ENCODE measurements around the gene PCDHGB1.
"Not testable (repeated sequence)": the region's sequence is repeated elsewhere in the genome, so short reads cannot be mapped to it uniquely, and the experiment has no call there.

Gene PCDHGB1

DNA sequence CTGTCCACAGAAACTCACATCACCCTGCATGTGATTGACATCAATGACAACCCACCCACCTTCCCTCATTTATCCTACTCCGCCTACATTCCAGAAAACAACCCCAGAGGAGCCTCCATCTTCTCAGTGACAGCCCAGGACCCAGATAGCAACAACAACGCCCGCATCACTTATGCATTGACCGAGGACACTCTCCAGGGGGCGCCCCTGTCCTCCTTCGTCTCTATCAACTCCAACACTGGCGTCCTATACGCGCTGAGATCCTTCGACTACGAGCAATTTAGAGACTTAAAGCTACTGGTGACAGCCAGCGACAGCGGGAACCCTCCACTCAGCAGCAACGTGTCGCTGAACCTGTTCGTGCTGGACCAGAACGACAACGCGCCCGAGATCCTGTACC, 4.6 kb upstream of the PCDHGB1 start:
- no peak for DNase-seq (ENCODE audit: low read depth in 3 of 3, low spot score in 1 of 3)

DNA sequence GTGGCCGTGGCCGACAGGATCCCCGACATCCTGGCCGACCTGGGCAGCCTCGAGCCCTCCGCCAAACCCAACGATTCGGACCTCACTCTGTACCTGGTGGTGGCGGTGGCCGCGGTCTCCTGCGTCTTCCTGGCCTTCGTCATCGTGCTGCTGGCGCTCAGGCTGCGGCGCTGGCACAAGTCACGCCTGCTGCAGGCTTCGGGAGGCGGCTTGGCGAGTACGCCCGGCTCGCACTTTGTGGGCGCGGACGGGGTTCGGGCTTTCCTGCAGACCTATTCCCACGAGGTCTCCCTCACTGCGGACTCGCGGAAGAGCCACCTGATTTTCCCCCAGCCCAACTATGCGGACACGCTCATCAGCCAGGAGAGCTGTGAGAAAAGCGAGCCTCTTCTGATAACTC, 3.9 kb upstream of the PCDHGB1 start:
- not testable (repeated sequence) for DNase-seq (ENCODE audit: low read depth in 3 of 3, low spot score in 1 of 3)

GRCh38 chr5:141351591-141351990, 1.7 kb downstream of the PCDHGB1 start:
- DNase-seq (ENCODE audit: low read depth in 3 of 3, low spot score in 1 of 3) = no peak

DNA sequence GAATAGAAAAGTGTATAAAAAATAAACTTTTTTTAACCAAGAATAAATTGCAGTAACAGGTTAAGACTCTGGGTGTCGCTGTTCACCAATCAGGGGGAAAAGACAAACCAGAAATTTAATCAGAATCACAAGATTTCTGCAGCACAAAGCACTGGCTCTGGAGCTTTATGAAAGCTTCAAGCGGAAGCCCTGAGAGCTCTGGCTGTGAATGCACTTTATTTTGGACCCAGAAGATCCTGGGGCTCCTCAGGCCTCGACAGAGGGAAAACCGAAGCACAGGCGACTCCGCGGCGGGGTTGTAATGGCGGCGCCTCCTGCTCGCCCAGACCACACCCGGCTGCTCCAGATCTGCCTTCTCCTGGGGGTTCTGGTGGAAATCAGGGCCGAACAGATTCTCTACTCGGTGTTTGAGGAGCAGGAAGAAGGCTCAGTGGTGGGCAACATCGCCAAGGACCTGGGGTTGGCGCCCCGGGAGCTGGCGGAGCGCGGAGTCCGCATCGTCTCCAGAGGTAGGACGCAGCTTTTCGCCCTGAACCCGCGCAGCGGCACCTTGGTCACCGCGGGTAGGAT, 5.1 kb downstream of the PCDHGB1 start, which contains the start of gene PCDHGA4:
PCDHGA4 (plus strand) TSS at position 122 of the 570 bp plus-strand sequence; CDS start at position 209, 87 bp downstream.
- no peak for DNase-seq (ENCODE audit: low read depth in 3 of 3, low spot score in 1 of 3)

DNA sequence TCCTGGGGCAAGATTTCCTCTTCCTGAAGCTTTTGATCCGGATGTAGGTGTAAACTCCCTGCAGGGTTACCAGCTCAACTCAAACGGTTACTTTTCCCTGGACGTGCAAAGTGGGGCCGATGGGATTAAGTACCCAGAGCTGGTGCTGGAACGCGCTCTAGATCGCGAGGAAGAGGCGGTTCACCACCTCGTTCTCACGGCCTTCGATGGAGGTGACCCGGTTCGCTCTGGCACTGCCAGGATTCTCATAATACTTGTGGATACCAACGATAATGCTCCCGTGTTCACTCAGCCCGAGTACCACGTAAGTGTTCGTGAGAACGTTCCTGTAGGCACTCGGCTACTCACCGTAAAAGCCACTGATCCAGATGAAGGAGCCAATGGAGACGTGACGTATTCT, 5.7 kb downstream of the PCDHGB1 start:
- DNase-seq (ENCODE audit: low read depth in 3 of 3, low spot score in 1 of 3) = no peak

DNA sequence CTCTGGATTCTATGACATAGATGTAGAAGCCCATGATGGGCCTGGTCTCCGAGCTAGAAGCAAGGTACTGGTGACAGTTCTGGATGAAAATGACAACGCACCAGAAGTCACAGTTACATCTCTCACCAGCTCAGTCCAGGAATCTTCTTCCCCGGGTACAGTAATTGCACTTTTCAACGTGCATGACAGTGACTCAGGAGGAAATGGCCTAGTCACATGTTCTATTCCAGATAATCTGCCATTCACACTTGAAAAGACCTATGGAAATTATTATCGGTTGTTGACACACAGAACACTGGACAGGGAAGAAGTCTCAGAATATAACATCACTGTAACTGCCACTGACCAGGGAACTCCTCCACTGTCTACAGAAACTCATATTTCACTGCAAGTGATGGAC, 6.2 kb downstream of the PCDHGB1 start:
- no peak for DNase-seq (ENCODE audit: low read depth in 3 of 3, low spot score in 1 of 3)

DNA sequence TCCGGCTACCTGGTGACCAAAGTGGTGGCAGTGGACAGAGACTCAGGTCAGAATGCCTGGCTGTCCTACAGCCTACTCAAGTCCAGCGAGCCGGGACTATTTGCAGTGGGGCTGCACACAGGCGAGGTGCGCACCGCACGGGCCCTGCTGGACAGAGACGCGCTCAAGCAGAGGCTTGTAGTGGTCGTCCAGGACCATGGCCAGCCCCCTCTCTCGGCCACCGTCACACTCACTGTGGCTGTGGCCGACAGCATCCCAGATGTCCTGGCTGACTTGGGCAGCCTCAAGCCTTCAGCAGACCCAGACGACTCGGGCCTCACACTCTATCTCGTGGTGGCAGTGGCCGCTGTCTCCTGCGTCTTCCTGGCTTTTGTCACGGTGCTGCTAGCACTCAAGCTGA, 7.1 kb downstream of the PCDHGB1 start:
- DNase-seq (ENCODE audit: low read depth in 3 of 3, low spot score in 1 of 3) = no peak

DNA sequence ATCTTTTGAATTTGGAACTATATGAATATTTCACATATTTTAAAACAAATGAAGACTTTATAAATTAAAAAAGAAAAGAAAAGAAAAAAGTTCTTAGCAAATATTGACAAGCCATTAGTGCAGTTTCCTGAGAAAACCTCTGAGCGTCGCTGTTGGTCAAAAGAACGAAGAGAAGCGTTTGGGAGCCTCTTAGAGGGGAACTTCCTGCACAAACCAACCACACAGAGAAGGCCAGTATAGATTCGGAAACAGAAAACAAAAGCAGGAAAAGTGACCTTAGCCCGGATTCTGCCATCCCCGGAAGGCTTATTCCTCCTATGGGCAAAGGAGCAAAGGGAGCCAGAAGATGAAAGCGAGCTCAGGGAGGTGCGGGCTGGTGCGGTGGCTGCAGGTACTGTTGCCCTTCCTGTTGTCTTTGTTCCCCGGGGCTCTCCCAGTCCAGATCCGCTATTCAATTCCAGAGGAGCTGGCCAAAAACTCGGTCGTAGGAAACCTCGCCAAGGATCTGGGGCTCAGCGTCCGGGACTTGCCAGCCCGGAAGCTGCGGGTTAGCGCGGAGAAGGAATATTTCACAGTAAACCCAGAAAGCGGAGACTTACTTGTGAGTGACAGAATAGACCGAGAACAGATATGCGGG, 10.0 kb downstream of the PCDHGB1 start, which contains the start of gene PCDHGB2:
PCDHGB2 (plus strand) TSS at position 205 of the 637 bp plus-strand sequence; CDS start at position 347, 142 bp downstream.
- DNase-seq (ENCODE audit: low read depth in 3 of 3, low spot score in 1 of 3) = no peak

DNA sequence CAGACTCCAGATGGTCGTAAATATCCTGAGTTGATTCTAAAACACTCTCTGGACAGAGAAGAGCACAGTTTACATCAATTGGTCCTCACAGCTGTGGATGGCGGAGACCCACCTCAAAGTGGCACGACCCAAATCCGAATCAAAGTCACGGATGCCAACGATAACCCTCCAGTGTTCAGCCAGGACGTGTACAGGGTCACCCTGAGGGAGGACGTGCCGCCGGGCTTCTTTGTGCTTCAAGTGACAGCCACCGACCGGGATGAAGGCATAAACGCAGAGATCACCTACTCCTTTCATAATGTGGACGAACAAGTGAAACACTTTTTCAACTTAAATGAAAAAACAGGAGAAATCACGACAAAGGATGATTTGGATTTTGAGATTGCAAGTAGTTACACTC, 10.8 kb downstream of the PCDHGB1 start:
- no peak for DNase-seq (ENCODE audit: low read depth in 3 of 3, low spot score in 1 of 3)

GRCh38 chr5:141362719-141363118, 12.8 kb downstream of the PCDHGB1 start:
- no peak for DNase-seq (ENCODE audit: low read depth in 3 of 3, low spot score in 1 of 3)

GRCh38 chr5:141363952-141364660, 14.2 kb downstream of the PCDHGB1 start, which contains the start of gene PCDHGA5:
Gene PCDHGA5, plus strand, starts transcription at chr5:141364162. Its CDS starts 169 bp downstream, at chr5:141364331.
- no peak for DNase-seq (ENCODE audit: low read depth in 3 of 3, low spot score in 1 of 3)

DNA sequence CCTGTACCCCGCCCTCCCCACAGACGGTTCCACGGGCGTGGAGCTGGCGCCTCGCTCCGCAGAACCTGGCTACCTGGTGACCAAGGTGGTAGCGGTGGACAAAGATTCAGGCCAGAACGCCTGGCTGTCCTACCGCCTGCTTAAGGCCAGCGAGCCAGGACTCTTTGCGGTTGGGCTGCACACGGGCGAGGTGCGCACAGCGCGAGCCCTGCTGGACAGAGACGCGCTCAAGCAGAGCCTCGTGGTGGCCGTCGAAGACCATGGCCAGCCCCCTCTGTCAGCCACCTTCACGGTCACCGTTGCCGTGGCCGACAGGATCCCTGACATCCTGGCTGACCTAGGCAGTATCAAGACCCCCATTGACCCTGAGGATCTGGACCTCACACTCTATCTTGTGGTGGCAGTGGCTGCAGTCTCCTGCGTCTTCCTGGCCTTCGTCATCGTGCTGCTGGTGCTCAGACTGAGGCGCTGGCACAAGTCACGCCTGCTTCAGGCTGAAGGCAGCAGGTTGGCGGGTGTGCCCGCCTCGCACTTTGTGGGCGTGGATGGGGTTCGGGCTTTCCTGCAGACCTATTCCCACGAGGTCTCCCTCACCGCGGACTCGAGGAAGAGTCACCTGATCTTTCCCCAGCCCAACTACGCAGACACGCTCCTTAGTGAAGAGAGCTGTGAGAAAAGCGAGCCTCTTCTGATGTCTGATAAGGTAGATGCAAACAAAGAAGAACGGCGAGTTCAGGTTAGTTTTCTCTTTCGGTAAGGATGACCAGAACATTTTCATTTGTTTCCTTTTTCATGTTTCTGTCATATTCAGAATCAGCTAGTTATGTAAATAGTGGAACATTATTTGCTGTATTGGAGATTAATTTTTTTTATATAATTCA, 16.4 kb downstream of the PCDHGB1 start:
- no peak for DNase-seq (ENCODE audit: low read depth in 3 of 3, low spot score in 1 of 3)

DNA sequence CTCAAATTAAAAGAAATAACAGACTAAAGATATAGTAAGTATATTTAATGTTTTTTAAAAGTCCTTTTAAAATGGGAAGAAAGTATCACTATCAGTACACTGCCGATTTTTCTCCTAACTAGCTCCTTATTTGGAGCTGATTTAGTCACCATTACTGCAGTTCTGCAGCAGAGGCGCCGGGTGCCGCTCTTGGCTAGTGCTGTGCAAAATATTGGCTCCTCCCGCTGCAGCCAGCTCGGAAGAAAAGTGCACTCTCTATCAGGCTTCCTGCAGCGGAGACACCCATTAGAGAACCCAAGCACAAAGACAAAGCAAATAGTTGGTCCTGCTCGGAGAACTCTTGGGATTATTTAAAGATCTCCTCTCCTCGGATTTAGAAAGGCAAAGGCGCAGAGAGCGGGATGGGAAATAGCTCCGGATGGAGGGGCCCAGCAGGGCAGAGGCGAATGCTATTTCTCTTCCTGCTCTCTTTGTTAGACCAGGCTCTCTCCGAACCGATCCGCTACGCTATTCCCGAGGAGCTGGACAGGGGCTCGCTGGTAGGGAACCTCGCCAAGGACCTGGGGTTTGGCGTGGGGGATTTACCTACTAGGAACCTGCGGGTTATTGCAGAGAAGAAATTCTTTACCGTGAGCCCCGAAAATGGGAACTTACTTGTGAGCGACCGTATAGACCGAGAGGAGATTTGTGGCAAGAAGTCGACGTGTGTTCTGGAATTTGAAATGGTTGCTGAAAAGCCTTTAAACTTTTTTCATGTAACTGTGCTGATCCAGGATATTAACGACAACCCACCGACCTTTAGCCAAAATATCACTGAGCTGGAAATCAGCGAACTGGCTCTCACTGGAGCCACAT, 20.3 kb downstream of the PCDHGB1 start, which contains the start of gene PCDHGB3:
PCDHGB3 (plus strand) TSS at position 249 of the 855 bp plus-strand sequence; CDS start at position 402, 153 bp downstream.
- DNase-seq (ENCODE audit: low read depth in 3 of 3, low spot score in 1 of 3) = peak in 1 of 3 donors; percentile 11

DNA sequence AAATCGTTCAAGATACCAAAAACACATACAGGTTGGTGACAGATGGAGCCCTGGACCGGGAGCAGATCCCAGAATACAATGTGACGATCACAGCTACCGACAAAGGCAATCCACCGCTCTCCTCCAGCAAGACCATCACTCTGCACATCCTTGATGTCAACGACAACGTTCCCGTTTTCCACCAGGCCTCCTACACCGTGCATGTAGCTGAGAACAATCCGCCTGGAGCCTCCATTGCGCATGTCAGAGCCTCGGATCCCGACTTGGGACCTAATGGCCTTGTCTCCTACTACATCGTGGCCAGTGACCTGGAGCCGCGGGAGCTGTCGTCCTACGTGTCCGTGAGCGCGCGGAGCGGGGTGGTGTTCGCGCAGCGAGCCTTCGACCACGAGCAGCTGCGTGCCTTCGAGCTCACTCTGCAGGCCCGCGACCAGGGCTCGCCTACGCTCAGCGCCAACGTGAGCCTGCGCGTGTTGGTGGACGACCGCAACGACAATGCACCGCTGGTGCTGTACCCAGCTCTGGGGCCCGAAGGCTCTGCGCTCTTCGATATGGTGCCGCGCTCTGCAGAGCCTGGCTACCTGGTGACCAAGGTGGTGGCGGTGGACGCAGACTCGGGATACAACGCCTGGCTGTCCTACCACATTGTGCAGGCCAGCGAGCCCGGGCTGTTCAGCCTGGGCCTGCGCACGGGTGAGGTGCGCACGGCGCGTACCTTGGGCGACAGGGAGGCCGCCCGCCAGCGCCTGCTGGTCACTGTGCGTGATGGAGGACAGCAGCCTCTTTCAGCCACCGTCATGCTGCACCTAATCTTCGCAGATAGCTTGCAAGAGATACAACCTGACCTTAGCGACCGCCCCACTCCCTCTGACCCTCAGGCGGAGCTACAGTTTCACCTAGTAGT, 21.9 kb downstream of the PCDHGB1 start:
- DNase-seq (ENCODE audit: low read depth in 3 of 3, low spot score in 1 of 3) = no peak

GRCh38 chr5:141373673-141374317, 23.9 kb downstream of the PCDHGB1 start, which contains the start of gene PCDHGA6:
Gene PCDHGA6, plus strand, starts transcription at chr5:141373891. Its CDS starts 193 bp downstream, at chr5:141374084.
- DNase-seq (ENCODE audit: low read depth in 3 of 3, low spot score in 1 of 3) = no peak

DNA sequence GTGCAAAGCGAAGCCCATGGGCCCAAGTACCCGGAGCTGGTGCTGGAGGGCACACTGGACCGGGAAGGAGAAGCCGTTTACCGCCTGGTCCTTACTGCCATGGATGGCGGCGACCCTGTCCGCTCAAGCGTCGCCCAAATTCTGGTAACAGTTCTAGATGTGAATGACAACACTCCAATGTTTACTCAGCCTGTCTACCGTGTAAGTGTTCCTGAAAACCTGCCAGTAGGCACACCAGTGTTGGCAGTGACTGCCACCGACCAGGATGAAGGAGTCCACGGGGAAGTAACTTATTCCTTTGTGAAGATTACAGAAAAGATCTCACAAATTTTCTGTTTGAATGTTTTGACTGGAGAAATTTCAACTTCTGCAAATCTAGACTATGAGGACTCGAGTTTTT, 24.7 kb downstream of the PCDHGB1 start:
- no peak for DNase-seq (ENCODE audit: low read depth in 3 of 3, low spot score in 1 of 3)

DNA sequence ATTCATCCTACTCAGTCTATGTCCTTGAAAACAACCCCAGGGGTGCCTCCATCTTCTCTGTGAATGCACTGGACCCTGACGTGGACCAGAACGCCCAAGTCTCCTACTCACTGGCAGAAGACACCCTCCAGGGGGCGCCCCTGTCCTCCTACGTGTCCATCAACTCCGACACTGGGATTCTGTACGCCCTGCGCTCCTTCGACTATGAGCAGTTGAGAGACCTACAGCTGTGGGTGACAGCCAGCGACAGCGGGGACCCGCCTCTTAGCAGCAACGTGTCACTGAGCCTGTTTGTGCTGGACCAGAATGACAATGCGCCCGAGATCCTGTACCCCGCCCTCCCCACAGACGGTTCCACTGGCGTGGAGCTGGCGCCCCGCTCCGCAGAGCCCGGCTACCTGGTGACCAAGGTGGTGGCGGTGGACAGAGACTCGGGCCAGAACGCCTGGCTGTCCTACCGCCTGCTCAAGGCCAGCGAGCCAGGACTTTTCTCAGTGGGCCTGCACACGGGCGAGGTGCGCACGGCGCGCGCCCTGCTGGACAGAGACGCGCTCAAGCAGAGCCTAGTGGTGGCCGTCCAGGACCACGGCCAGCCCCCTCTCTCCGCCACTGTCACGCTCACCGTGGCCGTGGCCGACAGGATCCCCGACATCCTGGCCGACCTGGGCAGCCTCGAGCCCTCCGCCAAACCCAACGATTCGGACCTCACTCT, 25.7 kb downstream of the PCDHGB1 start:
- not testable (repeated sequence) for DNase-seq (ENCODE audit: low read depth in 3 of 3, low spot score in 1 of 3)

Data from stimulated activated CD4-positive, alpha-beta T cell treated with anti-CD3 and anti-CD28 coated beads, TNF-alpha, amount 100 ng/mL, for 1 hour (primary cell).